ENCODE results near the gene GNAI3.

DNA sequence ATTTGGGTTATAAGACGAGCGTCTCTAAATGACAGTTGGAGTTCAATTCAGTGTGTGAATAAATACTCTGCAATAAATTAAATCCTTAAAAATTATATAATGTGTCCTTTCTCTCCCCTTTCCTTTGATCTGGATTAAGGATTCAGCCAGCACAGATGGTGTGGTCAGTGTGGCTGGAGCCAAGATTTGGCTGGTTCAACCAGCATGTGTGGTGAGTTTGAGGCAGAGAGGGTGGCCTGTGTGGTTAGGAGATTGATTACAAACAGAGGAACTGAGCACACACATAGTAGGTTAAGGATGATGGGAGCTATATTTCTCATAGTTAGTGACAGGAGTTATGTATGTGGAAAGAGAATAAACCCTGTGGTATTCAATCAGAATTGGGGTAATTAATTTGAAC, 24.7 kb upstream of the GNAI3 start:
- no peak for TF ChIP-seq POLR2AphosphoS5 (IDR thresholded peaks at IDR 0.05)
- TF ChIP-seq, protein P1, sequence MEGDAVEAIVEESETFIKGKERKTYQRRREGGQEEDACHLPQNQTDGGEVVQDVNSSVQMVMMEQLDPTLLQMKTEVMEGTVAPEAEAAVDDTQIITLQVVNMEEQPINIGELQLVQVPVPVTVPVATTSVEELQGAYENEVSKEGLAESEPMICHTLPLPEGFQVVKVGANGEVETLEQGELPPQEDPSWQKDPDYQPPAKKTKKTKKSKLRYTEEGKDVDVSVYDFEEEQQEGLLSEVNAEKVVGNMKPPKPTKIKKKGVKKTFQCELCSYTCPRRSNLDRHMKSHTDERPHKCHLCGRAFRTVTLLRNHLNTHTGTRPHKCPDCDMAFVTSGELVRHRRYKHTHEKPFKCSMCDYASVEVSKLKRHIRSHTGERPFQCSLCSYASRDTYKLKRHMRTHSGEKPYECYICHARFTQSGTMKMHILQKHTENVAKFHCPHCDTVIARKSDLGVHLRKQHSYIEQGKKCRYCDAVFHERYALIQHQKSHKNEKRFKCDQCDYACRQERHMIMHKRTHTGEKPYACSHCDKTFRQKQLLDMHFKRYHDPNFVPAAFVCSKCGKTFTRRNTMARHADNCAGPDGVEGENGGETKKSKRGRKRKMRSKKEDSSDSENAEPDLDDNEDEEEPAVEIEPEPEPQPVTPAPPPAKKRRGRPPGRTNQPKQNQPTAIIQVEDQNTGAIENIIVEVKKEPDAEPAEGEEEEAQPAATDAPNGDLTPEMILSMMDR (IDR thresholded peaks at IDR 0.05; ENCODE audit: poor library complexity, severe bottlenecking), result no peak

All from neural cell (in vitro differentiated cells).